ENCODE results near the gene PTEN.

DNA sequence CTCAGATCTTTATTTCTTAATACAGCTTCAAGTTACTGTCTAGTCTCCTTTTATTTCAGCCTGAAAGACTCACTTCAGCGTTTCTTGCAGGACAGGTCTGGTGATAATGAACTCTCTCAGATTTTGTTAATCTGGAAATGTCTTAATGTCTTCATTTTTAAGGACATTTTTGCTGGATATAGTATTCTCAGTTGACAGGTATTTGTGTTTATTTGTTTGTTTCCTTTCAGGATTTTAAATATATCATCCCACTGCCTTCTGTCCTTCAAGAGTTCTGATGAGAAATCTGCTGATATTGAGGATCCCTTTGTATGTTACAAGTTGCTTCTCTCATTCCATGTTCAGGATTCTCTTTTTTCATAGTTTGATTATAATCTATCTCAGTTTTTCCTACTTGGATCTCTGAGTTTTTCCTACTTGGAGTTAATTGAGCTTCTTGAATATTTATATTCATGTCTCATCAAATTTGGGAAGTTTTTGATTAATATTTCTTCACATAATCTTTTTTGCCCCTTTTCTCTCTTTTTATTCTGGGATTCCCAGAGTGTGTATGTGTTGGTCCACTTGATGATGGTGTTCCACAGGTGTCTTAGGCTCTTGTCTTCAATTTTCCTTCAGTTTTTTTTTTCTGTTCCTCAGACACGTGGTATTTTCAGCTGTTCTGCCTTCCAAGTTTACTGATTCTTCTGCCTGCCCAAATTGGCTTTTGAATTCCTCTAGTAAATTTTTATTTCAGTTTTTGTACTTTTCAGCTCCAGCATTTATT, 49.9 kb downstream of the PTEN start:
- TF ChIP-seq, protein P1, sequence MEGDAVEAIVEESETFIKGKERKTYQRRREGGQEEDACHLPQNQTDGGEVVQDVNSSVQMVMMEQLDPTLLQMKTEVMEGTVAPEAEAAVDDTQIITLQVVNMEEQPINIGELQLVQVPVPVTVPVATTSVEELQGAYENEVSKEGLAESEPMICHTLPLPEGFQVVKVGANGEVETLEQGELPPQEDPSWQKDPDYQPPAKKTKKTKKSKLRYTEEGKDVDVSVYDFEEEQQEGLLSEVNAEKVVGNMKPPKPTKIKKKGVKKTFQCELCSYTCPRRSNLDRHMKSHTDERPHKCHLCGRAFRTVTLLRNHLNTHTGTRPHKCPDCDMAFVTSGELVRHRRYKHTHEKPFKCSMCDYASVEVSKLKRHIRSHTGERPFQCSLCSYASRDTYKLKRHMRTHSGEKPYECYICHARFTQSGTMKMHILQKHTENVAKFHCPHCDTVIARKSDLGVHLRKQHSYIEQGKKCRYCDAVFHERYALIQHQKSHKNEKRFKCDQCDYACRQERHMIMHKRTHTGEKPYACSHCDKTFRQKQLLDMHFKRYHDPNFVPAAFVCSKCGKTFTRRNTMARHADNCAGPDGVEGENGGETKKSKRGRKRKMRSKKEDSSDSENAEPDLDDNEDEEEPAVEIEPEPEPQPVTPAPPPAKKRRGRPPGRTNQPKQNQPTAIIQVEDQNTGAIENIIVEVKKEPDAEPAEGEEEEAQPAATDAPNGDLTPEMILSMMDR (IDR thresholded peaks at IDR 0.05) = no peak
- TF ChIP-seq POLR2A (IDR thresholded peaks at IDR 0.05) = no peak
- TF ChIP-seq EP300 (IDR thresholded peaks at IDR 0.05; ENCODE audit: low read depth) = no peak
- no peak for TF ChIP-seq POLR2AphosphoS5 (IDR thresholded peaks at IDR 0.05)
